ENCODE data around the gene SCRN3. TPM values are rescaled to one million over a fixed set of nuclear protein-coding genes. Genes with fewer than 3 reads are reported as not detected.
"Not testable (repeated sequence)": the region's sequence is repeated elsewhere in the genome, so short reads cannot be mapped to it uniquely, and the experiment has no call there.

SCRN3 gene
- total RNA-seq, 3 donors from 2014 or later (not counting 1 experiment from before 2014, with no cell fraction given): 16.6 to 20.6 (median 16.9) TPM

DNA sequence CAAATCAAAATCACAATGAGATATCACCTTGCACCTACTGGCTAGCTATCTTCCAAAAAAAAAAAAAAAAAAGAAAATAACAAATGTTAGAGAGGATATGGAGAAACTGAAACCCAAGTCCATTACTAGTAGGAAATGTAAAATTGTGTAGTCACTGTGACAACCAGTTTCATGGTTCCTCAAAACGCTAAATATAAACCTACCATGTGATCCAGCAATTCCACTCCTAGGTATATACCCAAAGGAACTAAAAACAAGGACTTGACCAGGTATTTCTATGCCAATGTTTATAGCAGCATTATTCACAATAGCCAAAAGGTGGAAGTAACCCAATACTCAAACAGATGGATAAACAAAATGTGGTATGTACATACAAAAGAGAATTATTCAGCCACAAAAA, 11.7 kb upstream of the SCRN3 start:
- H3K27ac ChIP-seq (ENCODE audit: low read length): no peak overlapping the region
- peaks cover 9 to 13% of the 10 kb centered on the region in 2 donors for H3K4me1 Mint-ChIP-seq
- ATAC-seq (peak in 1 of 3 donors; percentile 54), DNase-seq (no peak)
- no peaks in the 10 kb centered on the region for H3K36me3 Mint-ChIP-seq
- H3K4me3 ChIP-seq (ENCODE audit: low read length): no peak overlapping the region
- no peak overlapping the region for H3K4me3 Mint-ChIP-seq
- no peaks in the 10 kb centered on the region for H3K9me3 ChIP-seq (ENCODE audit: control insufficient read depth, insufficient read depth, low read length)
- H3K27me3 ChIP-seq (ENCODE audit: control insufficient read depth, insufficient read depth, low read length): no peaks in the 10 kb centered on the region
- H3K36me3 ChIP-seq (ENCODE audit: control insufficient read depth, insufficient read depth, low read length): peaks cover 65% of the 10 kb centered on the region
- no peak overlapping the region for H3K27ac Mint-ChIP-seq
- intact Hi-C loops (cut with micrococcal nuclease): no loop called here
- WGBS (ENCODE audit: insufficient coverage): 44% methylated on average over 1 of the region's 1 CpG
- TF ChIP-seq, protein P1, sequence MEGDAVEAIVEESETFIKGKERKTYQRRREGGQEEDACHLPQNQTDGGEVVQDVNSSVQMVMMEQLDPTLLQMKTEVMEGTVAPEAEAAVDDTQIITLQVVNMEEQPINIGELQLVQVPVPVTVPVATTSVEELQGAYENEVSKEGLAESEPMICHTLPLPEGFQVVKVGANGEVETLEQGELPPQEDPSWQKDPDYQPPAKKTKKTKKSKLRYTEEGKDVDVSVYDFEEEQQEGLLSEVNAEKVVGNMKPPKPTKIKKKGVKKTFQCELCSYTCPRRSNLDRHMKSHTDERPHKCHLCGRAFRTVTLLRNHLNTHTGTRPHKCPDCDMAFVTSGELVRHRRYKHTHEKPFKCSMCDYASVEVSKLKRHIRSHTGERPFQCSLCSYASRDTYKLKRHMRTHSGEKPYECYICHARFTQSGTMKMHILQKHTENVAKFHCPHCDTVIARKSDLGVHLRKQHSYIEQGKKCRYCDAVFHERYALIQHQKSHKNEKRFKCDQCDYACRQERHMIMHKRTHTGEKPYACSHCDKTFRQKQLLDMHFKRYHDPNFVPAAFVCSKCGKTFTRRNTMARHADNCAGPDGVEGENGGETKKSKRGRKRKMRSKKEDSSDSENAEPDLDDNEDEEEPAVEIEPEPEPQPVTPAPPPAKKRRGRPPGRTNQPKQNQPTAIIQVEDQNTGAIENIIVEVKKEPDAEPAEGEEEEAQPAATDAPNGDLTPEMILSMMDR (IDR thresholded peaks at IDR 0.05): no peak
- H3K9me3 Mint-ChIP-seq: no peaks in the 10 kb centered on the region
- H3K27me3 Mint-ChIP-seq (ENCODE audit: low read depth in 2 of 2): no peaks in the 10 kb centered on the region
- H3K4me1 ChIP-seq (ENCODE audit: control insufficient read depth, insufficient read depth, low read length): no peaks in the 10 kb centered on the region

DNA sequence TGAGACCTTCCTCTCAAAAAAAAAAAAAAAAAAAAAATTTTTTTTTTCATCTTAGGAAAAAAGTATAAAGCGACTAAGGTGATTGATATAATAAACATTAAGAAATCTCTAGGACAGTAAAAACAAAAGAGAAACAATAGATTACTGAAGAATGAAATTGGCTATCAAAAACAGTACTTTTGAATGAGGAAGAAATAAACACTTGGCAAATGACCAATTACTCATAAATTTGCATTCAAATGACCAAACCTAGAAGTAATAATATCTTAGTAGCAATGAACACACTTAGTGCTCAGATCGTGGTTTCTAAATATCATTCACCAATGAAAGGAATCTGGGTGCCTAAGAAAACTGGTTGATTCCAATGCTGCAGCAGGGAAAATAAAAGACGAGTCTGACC, 10.3 kb upstream of the SCRN3 start:
- no peak overlapping the region for H3K4me3 ChIP-seq (ENCODE audit: low read length)
- H3K27ac Mint-ChIP-seq: no peak overlapping the region
- no peaks in the 10 kb centered on the region for H3K27me3 Mint-ChIP-seq (ENCODE audit: low read depth in 2 of 2)
- H3K27me3 ChIP-seq (ENCODE audit: control insufficient read depth, insufficient read depth, low read length): no peaks in the 10 kb centered on the region
- H3K27ac ChIP-seq (ENCODE audit: low read length): no peak overlapping the region
- no peaks in the 10 kb centered on the region for H3K9me3 Mint-ChIP-seq
- no peak overlapping the region for H3K4me3 Mint-ChIP-seq
- intact Hi-C loops (cut with micrococcal nuclease): no loop called here
- H3K9me3 ChIP-seq (ENCODE audit: control insufficient read depth, insufficient read depth, low read length): no peaks in the 10 kb centered on the region
- peaks cover 52% of the 10 kb centered on the region for H3K36me3 ChIP-seq (ENCODE audit: control insufficient read depth, insufficient read depth, low read length)
- 88% methylated on average over 2 of the region's 3 CpGs for WGBS (ENCODE audit: insufficient coverage)
- DNase-seq (no peak), ATAC-seq (no peak)
- H3K4me1 ChIP-seq (ENCODE audit: control insufficient read depth, insufficient read depth, low read length): no peaks in the 10 kb centered on the region
- no peaks in the 10 kb centered on the region for H3K36me3 Mint-ChIP-seq
- TF ChIP-seq, protein P1 (IDR thresholded peaks at IDR 0.05): no peak
- H3K4me1 Mint-ChIP-seq: peaks cover 16 to 26% of the 10 kb centered on the region in 2 donors

DNA sequence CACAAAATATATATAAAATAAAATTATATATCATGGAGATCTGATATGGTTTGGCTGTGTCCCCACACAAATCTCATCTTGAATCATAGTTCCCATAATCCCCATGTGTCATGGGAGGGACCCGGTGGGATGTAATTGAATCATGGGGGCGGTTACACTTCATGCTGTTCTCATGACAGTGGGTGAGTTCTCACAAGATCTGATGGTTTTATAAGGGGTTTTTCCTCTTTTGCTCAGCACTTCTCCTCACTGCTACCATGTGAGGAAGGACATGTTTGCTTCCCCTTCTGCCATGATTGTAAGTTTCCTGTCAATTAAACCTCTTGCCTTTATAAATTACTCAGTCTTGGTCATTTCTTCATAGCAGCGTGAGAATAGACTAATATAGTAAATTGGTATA, 6.8 kb upstream of the SCRN3 start:
- peaks cover 23 to 48% of the 10 kb centered on the region in 2 donors for H3K4me1 Mint-ChIP-seq
- ATAC-seq; H3K4me3 Mint-ChIP-seq; H3K4me1 ChIP-seq (ENCODE audit: control insufficient read depth, insufficient read depth, low read length); H3K27me3 ChIP-seq (ENCODE audit: control insufficient read depth, insufficient read depth, low read length); H3K27ac Mint-ChIP-seq; H3K27me3 Mint-ChIP-seq (ENCODE audit: low read depth in 2 of 2); H3K9me3 ChIP-seq (ENCODE audit: control insufficient read depth, insufficient read depth, low read length); DNase-seq; H3K36me3 Mint-ChIP-seq; H3K9me3 Mint-ChIP-seq; H3K4me3 ChIP-seq (ENCODE audit: low read length); H3K27ac ChIP-seq (ENCODE audit: low read length); intact Hi-C loops (cut with micrococcal nuclease): not testable (repeated sequence)
- 100% methylated on average over 1 of the region's 3 CpGs for WGBS (ENCODE audit: insufficient coverage)
- H3K36me3 ChIP-seq (ENCODE audit: control insufficient read depth, insufficient read depth, low read length): peaks cover 34% of the 10 kb centered on the region

DNA sequence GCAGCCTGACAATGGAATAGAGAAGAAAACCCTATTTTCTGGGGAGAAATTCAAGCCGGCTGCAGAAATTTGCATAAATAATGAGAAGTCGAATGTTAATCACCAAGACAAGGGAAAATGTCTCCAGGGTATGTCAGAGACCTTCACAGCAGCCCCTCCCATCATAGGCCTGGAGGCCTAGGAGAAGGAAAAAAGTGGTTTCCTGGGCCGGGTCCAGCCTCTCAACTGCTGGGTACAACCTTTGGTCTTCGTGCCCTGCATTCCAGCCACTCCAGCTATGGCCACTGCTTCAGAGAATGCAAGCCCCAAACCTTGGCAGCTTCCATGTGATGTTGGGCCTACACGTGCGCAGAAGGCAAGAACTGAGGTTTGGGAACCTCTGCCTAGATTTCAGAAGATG, 6.0 kb upstream of the SCRN3 start:
- peaks cover 34% of the 10 kb centered on the region for H3K36me3 ChIP-seq (ENCODE audit: control insufficient read depth, insufficient read depth, low read length)

DNA sequence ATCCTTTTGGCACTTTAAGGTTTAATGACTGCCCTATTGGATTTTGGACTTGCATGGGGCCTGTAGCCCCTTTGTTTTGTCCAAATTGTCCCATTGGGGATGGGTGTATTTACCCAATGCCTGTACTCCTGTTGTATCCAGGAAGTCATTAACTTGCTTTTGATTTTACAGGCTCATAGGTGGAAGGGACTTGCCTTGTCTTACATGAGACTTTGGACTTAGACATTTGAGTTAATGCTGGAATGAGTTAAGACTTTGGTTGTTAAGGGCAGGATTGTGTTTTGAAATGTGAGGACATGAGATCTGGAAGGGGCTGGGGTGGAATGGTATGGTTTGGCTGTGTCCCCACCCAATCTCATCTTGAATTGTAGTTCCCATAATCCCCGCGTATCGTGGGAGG, 5.2 kb upstream of the SCRN3 start:
- H3K27ac Mint-ChIP-seq: peak overlapping the region in 1 of 2 donors; percentile 40
- H3K36me3 ChIP-seq (ENCODE audit: control insufficient read depth, insufficient read depth, low read length): peaks cover 31% of the 10 kb centered on the region

More for the DNA sequence above, 6.0 kb upstream of the SCRN3 start:
- Mint-ChIP-seq H3K36me3 (no peaks in the 10 kb centered on the region), H3K27ac (no peak overlapping the region), H3K4me1 (peaks cover 31 to 50% of the 10 kb centered on the region in 2 donors), H3K4me3 (no peak overlapping the region), H3K27me3 (ENCODE audit: low read depth in 2 of 2) (no peaks in the 10 kb centered on the region), H3K9me3 (no peaks in the 10 kb centered on the region)
- intact Hi-C loops (cut with micrococcal nuclease): no loop called here
- no peaks in the 10 kb centered on the region for H3K9me3 ChIP-seq (ENCODE audit: control insufficient read depth, insufficient read depth, low read length)
- H3K27me3 ChIP-seq (ENCODE audit: control insufficient read depth, insufficient read depth, low read length): no peaks in the 10 kb centered on the region
- no peak for DNase-seq
- H3K4me1 ChIP-seq (ENCODE audit: control insufficient read depth, insufficient read depth, low read length): no peaks in the 10 kb centered on the region
- no peak for ATAC-seq
- H3K27ac ChIP-seq (ENCODE audit: low read length): no peak overlapping the region
- 94% methylated on average over 6 of the region's 6 CpGs for WGBS (ENCODE audit: insufficient coverage)
- TF ChIP-seq, protein P1 (IDR thresholded peaks at IDR 0.05): no peak
- H3K4me3 ChIP-seq (ENCODE audit: low read length): no peak overlapping the region

More for the DNA sequence above, 5.2 kb upstream of the SCRN3 start:
- DNase-seq; H3K36me3 Mint-ChIP-seq; H3K27ac ChIP-seq (ENCODE audit: low read length); intact Hi-C loops (cut with micrococcal nuclease); H3K27me3 ChIP-seq (ENCODE audit: control insufficient read depth, insufficient read depth, low read length); H3K27me3 Mint-ChIP-seq (ENCODE audit: low read depth in 2 of 2); ATAC-seq; H3K4me3 Mint-ChIP-seq; H3K4me1 ChIP-seq (ENCODE audit: control insufficient read depth, insufficient read depth, low read length); H3K4me3 ChIP-seq (ENCODE audit: low read length); H3K9me3 ChIP-seq (ENCODE audit: control insufficient read depth, insufficient read depth, low read length); H3K9me3 Mint-ChIP-seq: not testable (repeated sequence)
- 97% methylated on average over 3 of the region's 3 CpGs for WGBS (ENCODE audit: insufficient coverage)
- peaks cover 36 to 52% of the 10 kb centered on the region in 2 donors for H3K4me1 Mint-ChIP-seq
